NCI-H748 treated with DMSO at 0.1 percent for 48 hours (cell line): Measurements from ENCODE around the gene PTPRCAP.

Experiments used
- DNase-seq: peaks from one replicate; lab custom pipeline; 2025; lab: John Stamatoyannopoulos, UW

Gene PTPRCAP

DNA sequence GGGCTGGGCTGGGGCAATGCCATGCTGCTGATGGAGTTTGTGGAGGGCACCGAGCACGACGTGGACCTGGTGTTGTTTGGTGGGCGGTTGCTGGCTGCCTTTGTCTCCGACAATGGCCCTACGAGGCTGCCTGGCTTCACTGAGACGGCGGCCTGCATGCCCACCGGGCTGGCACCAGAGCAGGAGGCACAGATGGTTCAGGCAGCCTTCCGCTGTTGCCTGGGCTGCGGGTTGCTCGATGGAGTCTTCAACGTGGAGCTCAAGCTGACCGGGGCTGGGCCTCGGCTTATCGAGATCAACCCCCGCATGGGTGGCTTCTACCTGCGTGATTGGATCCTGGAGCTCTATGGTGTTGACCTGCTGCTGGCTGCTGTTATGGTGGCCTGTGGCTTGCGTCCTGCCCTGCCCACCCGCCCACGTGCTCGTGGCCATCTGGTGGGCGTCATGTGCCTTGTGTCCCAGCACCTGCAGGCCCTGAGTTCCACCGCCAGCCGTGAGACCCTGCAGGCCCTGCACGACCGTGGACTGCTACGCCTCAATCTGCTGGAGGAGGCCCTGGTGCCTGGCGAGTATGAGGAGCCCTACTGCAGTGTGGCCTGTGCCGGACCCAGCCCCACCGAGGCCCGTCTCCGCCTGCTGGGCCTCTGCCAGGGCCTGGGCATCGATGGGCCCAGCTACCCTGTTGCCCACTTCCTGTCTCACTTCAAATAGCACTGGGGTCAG lies 13.4 kb downstream of the PTPRCAP start:
- DNase-seq, result no peak

DNA sequence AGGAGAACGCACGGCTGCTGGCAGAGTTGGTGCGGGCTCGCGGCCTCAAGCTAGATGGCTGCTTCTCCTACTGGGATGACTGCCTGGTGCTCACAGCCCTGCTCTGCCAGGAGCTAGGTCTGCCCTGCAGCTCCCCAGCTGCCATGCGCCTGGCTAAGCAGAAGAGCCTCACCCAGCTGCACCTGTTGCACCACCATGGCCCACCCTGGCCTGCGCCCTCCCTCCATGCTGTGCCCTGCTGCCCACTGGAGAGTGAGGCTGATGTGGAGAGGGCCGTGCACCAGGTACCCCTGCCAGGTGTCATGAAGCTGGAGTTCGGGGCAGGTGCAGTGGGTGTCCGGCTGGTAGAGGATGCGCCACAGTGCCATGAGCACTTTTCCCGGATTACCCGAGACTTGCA lies 14.0 kb downstream of the PTPRCAP start:
- no peak for DNase-seq

DNA sequence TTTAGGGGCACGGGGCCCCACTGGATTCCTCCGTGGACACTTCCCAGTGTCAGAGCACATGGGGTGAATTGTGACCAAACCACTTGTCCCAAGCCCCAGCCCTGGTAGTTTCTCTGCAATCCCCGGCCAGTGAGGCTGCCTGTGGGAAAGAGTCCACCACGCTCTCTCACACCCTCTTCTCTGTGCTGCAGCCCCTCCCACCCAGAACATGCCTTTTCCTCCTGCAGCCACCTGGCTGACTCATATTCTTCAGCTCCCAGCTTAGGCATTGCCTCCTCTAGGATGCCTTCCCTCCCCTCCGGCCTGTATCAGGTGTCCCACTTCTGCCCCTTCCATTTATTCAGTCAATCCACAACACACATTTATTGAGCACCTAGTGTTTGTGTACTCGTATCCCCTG lies 14.6 kb downstream of the PTPRCAP start:
- no peak for DNase-seq

DNA sequence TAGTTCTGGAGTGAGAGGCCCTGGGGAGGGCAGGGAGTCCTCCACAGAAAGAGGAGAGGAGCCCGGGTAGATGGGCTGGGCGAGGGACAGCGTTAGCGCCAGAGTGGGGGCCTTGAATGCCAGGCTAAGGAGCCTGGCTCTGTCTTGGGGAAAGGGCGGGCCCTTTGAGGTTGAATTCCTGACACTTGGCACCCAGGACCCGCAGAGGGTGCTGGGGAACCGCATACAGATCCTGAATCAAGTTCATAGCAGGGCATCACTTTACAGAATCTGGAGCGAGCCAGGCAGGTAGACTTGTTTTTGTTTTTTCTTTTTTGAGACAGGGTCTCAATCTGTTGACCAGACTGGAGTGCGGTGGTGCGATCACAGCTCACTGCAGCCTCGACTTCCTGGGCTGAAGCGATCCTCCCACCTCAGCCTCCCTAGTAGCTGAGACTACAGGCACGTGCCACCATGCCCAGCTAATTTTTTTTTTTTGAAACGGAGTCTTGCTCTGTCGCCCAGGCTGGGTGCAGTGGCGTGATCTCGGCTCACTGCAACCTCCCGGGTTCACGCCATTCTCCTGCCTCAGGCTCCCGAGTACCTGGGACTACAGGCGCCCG lies 16.0 kb downstream of the PTPRCAP start:
- DNase-seq, result no peak

DNA sequence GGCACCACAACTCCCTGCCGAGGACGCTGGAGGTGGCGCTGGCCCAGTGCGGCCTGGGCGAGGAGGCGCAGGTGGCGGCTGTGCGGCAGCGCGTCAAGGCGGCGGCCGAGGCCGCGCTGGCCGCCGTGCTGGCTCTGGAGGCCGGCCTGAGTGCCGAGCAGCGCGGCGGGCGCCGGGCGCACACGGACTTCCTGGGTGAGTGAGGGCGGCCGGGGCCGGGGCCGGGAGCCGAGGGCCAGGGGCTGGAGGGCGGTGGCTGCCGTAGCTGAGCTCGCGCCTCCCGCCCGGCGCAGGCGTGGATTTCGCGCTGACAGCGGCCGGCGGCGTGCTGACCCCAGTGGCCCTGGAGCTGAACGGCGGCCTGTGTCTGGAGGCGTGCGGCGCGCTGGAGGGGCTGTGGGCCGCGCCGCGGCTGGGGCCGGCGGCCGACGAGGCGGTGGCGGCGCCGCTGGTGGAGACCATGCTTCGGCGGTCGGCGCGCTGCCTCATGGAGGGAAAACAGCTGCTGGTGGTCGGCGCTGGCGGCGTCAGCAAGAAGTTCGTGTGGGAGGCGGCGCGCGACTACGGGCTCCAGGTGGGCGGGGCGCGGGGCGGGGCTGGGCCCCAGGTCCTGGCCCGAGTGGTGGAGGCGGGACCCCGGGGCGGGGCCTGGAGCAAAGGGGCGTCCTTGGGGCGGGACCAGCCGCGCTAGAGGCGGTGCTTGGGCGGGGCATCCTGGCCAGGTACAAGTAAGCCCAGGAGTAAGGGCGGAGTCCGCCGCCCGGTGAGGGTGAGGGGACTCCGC lies 16.6 kb downstream of the PTPRCAP start:
- DNase-seq, result peak; percentile 88

DNA sequence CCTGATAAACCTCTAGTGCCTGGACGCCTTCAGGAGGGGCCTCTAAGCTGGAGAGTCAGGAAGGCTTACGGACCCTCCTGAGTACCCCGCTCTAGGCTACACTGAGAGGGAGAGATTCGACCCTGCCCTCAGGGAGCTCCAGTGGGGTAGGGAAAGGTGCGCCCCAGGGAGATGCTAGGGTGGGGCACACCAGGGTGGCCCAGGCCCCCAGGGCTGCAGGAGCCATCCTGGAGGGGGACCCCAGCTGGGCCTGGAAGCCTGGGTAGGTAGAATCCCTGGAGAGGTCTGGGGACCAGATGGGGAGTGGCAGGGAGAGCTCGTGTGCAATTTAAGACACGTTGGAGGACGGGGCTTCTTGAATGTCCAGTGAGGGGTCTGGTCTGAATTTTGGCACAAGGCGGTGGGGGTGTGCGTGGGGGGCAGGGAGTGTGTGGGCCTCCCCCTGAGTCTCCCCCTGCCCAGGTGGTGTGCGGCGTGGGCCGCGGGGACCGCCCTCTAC lies 17.3 kb downstream of the PTPRCAP start:
- no peak for DNase-seq

DNA sequence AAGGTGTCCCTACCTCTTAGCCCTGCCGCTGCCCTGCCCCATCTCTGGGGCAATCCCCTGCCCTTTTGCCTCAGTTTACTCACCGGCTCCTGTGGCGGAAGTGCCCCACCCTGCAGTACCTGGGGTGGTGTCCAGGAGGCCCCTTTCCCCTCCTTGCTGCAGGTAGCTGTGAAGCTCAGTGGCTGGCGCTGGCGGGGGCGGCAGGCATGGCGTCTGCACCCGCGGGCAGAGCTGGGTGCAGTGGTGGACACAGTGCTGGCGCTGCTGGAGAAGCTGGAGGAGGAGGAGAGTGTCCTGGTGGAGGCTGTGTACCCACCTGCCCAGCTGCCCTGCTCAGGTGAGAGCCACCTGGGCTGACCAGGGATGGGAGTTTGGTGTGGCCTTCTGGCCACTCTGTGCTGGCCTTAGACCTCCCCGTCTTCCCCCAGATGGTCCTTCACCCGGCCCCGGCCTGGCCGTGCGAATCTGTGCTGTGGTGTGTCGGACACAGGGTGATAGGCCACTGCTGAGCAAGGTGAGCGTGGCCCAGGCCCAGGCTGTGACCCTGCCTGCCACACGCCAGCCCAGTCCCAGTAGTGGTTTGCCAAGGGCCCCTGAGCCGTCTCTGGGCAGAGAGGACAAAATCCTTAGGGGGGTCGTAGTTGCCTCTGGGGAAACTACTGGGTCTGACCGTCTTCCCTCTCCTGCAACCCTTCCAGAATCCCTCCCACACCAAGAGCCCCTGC lies 18.0 kb downstream of the PTPRCAP start:
- DNase-seq, result no peak

DNA sequence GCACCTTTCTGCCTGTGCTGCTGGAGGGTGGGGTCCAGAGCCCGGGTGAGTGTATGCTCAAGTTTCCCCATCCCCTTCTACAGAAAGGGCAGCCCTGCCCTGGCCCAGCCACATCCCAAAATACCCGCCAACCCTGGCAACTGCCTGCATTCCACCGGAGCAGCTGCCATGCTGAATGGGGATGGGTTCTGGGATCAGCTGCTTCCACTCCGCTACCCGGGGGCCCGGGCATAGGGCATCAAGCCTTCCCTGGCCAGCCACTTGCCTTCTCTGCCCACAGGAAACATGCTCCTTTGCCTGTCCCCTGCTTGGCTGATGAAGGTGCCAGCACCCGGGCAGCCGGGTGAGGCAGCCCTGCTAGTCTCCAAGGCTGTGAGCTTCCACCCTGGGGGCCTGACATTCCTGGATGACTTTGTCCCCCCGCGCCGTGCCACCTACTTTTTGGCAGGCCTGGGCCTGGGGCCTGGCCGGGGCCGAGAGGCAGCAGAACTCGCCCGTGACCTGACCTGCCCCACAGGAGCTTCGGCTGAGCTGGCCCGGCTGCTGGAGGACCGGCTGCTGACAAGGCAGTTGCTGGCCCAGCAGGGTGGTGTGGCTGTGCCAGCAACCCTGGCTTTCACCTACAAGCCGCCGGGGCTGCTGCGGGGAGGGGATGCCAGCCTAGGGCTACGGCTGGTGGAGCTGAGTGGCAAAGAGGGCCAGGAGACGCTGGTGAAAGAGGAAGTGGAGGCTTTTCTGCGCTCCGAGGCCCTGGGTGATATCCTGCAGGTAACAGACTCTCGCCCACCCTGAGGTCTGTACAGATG lies 18.8 kb downstream of the PTPRCAP start:
- DNase-seq, result no peak

DNA sequence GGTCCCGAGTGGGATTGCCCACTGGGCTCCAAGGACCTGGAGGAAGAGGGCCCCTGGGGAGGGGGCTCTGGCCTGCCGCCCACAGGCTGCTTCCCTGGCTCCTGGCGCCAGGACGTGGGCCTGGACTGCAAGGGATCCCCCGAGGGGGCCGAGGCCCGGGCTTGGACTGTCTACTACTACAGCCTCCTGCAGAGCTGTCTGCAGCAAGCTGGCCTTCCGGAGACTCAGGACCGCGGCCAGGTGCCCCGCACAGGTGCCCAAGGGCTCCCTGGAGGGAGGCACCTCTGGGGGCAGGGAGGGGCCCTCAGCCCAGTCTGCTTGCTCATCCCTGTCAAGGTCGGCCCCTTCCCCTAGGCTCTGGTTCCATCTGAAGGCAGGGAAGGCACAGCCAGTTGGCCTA lies 20.1 kb downstream of the PTPRCAP start:
- no peak for DNase-seq

DNA sequence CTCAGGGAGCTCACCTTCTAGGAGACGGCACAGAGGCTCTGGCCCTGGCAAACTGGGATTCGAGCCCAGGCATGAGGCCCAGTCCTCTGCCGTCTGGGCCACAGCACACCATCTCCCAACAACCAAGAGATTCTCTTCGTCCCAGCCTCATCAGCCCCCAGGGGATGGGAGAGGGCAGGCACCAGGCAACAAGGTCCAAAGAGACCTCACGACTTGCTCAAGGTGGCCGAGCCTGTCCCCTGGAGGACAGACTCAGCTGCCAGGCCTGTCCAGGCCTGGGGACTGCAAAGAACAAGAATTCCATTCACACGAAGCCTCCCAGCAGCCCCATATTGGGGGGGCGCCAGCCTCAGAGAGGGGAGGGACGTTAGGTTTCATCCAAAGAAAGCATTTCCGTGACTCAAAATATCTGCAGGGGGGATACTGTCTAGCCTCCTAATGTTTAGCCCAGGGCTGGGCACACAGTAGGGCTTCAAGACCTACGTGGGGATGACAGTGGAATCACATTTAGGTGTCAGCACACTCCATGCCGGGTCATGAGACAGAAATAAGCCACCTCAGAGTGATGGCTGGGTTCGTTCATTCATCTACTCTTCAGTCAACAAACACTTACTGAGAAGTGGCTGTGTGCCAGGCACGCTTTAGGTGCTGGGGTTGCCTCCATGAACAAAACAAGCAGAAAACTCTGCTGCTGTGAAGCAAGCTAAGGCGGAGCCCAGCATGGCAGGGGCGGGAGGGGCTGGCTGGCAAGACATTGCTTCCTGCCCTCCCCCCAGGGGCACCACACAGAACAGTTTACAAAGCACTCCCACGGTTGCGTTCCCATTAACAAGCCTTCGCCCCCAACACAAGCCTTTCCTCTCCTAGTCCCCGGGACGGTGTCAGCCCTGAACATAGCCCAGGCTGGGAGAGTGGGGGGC lies 20.8 kb downstream of the PTPRCAP start:
- peak; percentile 25 for DNase-seq

DNA sequence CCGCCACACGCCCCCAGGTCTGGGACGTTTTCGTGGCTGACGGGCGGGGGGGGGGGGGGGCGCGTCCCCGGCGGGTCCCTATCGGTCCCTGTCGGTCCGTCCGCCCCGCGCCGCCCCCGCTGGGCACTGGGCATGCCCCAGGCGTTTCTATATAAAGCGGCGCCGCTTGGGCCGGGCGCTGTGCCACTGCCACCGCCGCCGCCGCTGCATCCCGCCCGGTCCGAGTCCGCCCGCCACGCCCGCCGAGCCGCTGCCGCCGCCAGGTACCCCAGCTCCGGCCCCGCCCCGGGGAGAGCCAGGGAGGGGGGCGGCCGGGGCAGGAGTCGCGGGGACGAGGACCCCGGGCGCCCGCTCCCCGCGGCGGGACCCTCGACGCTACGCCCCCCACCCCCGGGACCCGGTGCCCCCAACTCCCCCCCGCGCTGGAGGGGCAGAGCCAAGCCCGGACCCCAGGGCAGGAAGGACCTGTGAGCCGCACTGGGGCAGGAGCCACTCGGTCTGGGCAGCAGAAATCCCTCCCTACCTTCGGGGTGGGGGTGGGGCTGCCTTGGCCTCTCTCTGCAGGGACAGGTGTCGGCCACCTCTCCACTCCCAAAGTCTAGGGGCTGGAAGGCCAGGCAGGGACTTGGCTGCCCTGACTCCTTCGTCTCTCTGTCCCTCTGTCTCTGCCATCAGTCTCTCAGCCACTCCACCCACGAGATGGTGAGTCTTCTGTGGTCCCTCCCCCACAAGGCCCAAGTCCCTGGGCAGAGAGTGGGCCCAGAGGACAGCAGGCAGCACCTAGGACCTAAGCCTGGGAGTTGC lies 21.8 kb downstream of the PTPRCAP start, which contains the start of gene CARNS1:
Gene CARNS1, plus strand, starts transcription at position 178 of the 804 bp plus-strand sequence. Its CDS starts 522 bp downstream, at position 700.
- no peak for DNase-seq

DNA sequence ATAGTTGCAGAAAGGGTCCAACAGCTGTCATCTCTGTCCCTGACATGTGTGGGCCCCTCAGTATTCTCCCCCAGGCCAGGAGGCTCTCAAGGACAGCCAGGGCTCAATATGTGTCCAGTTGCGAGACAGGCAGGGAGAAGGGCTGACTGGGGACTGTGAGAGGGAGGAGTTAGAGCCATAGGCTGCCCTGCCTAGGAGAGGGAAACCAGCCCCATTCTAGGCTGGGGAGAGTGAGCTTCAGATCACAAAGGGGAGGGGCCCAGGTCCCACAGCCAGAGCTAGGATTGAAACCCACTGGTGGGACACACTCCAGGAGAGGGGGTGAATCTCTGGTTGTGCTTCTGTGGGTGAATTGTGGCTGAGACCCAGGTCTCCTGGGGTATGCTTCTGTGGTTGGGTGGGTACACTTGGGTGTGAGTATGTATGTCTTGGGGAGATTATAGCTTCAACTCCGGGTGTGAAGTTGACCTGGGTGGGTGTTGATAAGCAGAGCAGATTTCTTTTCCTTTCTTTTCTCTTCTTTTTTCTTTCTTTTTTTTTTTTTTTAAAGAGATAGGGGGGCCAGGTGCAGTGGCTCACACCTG lies 24.1 kb downstream of the PTPRCAP start:
- no peak for DNase-seq

DNA sequence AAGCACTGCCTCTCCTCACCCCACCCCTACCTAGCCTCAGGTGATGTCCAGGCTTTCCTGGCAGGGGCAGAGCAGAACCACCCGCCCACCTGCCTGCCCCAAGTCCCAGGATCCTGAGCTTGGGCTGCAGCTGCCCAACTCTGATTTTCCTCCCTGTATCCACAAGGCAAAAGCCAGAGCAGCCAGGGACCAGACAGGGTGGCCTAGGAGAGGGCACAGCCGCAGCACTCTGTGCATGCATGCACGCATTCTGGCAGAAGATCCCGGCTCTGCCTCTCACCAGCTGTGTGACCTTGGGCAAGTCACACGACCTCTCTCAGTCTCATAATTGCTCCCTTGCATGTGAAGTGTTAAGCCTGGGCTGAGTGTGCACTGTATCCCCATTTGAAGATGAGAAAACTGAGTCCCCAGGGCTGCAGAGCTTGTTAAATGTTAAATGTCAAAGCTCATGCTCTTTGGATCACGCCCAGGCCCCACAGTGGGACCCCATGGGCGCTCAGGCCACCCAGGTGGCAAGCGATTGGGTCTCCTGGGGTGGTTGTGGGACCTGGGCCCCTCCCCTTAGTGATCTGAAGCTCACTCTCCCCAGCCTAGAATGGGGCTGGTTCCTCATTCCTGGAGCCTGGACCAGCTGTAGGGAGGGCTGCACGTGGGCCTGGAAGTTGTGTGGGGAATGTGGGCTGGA lies 24.8 kb downstream of the PTPRCAP start:
- no peak for DNase-seq

DNA sequence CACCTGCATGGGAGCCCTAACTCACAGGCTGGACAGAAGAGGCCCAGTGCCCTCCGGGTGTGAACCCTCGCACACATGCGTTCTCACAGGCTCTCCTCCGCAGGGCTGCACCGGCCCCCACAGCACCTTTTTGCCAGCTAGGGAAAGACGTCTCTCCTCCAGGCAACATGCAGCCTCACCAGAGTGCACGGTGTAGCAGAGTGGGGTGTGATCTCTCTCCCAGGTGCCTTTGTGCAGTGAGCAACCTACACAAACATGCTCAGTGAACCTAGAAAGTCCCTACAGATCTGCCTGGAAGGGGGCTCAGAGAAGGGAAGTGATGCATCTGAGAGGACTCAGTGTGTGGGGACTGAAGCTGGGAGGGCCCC lies 25.7 kb downstream of the PTPRCAP start:
- no peak for DNase-seq

DNA sequence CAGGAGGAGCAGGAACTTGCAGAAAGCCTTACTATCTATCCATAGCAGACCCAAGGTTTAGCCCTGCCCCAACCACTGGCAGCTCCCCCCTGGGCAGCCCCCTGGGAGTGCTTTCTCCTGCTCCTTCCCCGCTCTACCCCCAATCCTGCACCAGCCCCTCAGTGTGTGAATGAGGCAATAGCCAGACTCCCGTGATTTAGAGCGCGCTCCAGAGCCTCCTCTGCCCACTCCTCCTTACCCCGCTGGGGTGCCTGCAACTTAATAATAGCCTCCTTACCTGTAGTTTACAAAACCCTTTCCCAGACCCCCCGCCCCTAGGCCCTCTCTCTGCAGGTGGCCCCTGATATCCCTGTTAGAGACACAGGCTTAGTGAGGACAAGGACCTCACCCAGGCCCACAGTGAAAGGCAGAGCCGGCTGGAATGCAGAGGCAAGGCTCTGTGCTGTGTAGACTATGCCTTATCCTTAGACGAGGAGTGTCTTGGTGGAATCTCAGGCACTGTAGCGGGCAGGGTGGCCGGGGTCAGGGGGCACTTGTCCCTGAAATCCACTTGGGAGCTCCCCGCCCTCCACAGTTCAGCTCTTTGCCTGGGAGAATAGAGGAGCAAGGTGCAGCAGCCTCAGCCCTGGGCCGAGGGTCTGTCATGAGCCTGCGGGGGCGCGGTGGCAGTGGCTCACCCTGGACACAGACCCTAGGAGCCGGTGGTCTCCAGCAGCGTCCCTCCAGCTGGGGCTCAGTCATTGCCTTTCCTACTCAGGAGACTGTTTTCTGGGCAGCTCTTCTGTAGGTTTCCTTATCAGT lies 26.3 kb downstream of the PTPRCAP start:
- DNase-seq, result no peak

DNA sequence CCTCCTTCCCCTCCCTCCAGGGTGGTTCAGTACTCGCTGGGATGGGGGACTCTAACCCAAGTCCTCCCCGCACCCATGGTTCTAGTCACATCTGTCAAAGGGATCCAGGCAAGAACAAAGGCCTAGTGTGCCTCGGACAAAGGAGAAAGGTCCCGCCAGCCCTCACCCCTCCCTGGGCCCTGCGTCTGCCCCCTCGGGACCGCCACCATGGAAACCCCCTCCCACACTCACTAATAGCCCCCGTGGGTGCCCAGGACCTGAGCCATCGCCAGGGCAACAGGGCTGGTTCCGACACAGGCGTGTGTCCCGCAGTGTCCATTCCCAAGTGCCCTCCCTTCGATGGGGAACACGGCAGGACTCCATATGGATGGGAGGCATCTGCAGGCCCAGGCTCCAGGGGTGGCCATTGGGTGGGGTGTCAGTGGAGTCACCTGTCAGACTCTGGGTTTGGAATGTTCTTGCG lies 27.1 kb downstream of the PTPRCAP start:
- no peak for DNase-seq

DNA sequence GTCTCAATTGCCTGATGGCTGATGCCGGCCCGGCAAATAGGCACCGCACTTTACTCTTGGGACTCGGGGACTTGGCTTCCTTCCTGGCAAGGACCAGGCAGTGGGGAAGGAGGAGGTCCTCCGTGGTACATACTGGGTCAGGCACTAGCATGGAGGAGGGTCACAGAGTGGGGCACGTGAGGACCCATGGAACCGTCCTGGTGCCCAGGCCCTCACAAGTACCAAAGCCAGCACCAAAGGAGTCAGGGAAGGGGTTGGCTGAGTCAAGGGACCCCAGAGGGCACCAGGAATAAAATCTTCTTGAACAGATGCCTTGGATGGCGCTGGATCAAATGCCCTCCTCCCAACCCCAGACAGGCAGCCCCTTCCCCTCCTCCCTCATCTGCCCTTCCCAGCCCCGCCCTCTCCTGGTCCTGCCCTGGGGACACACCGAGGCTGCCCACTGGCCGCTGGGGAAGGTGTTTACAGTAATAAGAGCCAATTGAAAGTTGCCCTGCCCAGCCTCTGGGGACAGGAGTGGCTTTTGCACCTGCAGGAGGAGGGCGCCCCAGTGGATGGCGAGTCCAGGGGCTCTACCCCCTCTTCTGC lies 27.6 kb downstream of the PTPRCAP start:
- peak; percentile 46 for DNase-seq
